ENCODE data around the gene DIAPH1.

Gene DIAPH1

GRCh38 chr5:141633871-141634561 is 15.2 kb upstream of the DIAPH1 start:
- no peak overlapping the region for H3K27ac ChIP-seq (ENCODE audit: insufficient read depth, low read depth, low read length, poor library complexity, severe bottlenecking)
- H3K36me3 ChIP-seq (ENCODE audit: control insufficient read depth, insufficient read depth, low read length), result no peaks in the 10 kb centered on the region
- 91 to 95% methylated on average over 4 of the region's 5 CpGs for WGBS, 2 experiments
- no peak overlapping the region for H3K4me3 ChIP-seq (ENCODE audit: insufficient read depth, low read depth, low read length)
- H3K27me3 ChIP-seq (ENCODE audit: control insufficient read depth, insufficient read depth, low read length, poor library complexity, severe bottlenecking), result peaks cover 21% of the 10 kb centered on the region
- peaks cover 4% of the 10 kb centered on the region for H3K4me1 ChIP-seq (ENCODE audit: control insufficient read depth, insufficient read depth, low read length)
- H3K9me3 ChIP-seq (ENCODE audit: control insufficient read depth, low read length), result no peaks in the 10 kb centered on the region

GRCh38 chr5:141632650-141633049 is 13.8 kb upstream of the DIAPH1 start:
- peaks cover 10% of the 10 kb centered on the region for H3K36me3 ChIP-seq (ENCODE audit: control insufficient read depth, insufficient read depth, low read length)

GRCh38 chr5:141630570-141631140 is 11.9 kb upstream of the DIAPH1 start:
- H3K27ac ChIP-seq (ENCODE audit: insufficient read depth, low read depth, low read length, poor library complexity, severe bottlenecking), result no peak overlapping the region
- H3K4me3 ChIP-seq (ENCODE audit: insufficient read depth, low read depth, low read length), result no peak overlapping the region
- peaks cover 3% of the 10 kb centered on the region for H3K4me1 ChIP-seq (ENCODE audit: control insufficient read depth, insufficient read depth, low read length)
- H3K9me3 ChIP-seq (ENCODE audit: control insufficient read depth, low read length), result no peaks in the 10 kb centered on the region
- peaks cover 10% of the 10 kb centered on the region for H3K36me3 ChIP-seq (ENCODE audit: control insufficient read depth, insufficient read depth, low read length)
- no peaks in the 10 kb centered on the region for H3K27me3 ChIP-seq (ENCODE audit: control insufficient read depth, insufficient read depth, low read length, poor library complexity, severe bottlenecking)
- 94 to 98% methylated on average over 3 to 5 of the region's 5 CpGs for WGBS, 2 experiments

More at GRCh38 chr5:141632650-141633049, 13.8 kb upstream of the DIAPH1 start:
- peaks cover 4% of the 10 kb centered on the region for H3K4me1 ChIP-seq (ENCODE audit: control insufficient read depth, insufficient read depth, low read length)
- no peak overlapping the region for H3K4me3 ChIP-seq (ENCODE audit: insufficient read depth, low read depth, low read length)
- H3K27ac ChIP-seq (ENCODE audit: insufficient read depth, low read depth, low read length, poor library complexity, severe bottlenecking), result no peak overlapping the region
- no peaks in the 10 kb centered on the region for H3K9me3 ChIP-seq (ENCODE audit: control insufficient read depth, low read length)
- peaks cover 8% of the 10 kb centered on the region for H3K27me3 ChIP-seq (ENCODE audit: control insufficient read depth, insufficient read depth, low read length, poor library complexity, severe bottlenecking)
- WGBS, 2 experiments, result 86 to 97% methylated on average over 1 to 2 of the region's 2 CpGs

GRCh38 chr5:141628175-141628788 is 9.5 kb upstream of the DIAPH1 start:
- Histone ChIP-seq H3K27ac (ENCODE audit: insufficient read depth, low read depth, low read length, poor library complexity, severe bottlenecking) (no peak overlapping the region), H3K9me3 (ENCODE audit: control insufficient read depth, low read length) (no peaks in the 10 kb centered on the region), H3K4me1 (ENCODE audit: control insufficient read depth, insufficient read depth, low read length) (no peaks in the 10 kb centered on the region), H3K36me3 (ENCODE audit: control insufficient read depth, insufficient read depth, low read length) (peaks cover 13% of the 10 kb centered on the region), H3K4me3 (ENCODE audit: insufficient read depth, low read depth, low read length) (no peak overlapping the region), H3K27me3 (ENCODE audit: control insufficient read depth, insufficient read depth, low read length, poor library complexity, severe bottlenecking) (no peaks in the 10 kb centered on the region)
- 94% methylated on average over 6 of the region's 6 CpGs for WGBS, 2 experiments

GRCh38 chr5:141623611-141624010 is 4.8 kb upstream of the DIAPH1 start:
- Histone ChIP-seq H3K27me3 (ENCODE audit: control insufficient read depth, insufficient read depth, low read length, poor library complexity, severe bottlenecking) (no peaks in the 10 kb centered on the region), H3K9me3 (ENCODE audit: control insufficient read depth, low read length) (no peaks in the 10 kb centered on the region), H3K36me3 (ENCODE audit: control insufficient read depth, insufficient read depth, low read length) (peaks cover 11% of the 10 kb centered on the region), H3K4me1 (ENCODE audit: control insufficient read depth, insufficient read depth, low read length) (no peaks in the 10 kb centered on the region), H3K4me3 (ENCODE audit: insufficient read depth, low read depth, low read length) (no peak overlapping the region), H3K27ac (ENCODE audit: insufficient read depth, low read depth, low read length, poor library complexity, severe bottlenecking) (no peak overlapping the region)
- 86 to 89% methylated on average over 5 of the region's 5 CpGs for WGBS, 2 experiments

GRCh38 chr5:141623186-141623585 is 4.4 kb upstream of the DIAPH1 start:
- Histone ChIP-seq H3K4me3 (ENCODE audit: insufficient read depth, low read depth, low read length) (no peak overlapping the region), H3K27me3 (ENCODE audit: control insufficient read depth, insufficient read depth, low read length, poor library complexity, severe bottlenecking) (no peaks in the 10 kb centered on the region), H3K9me3 (ENCODE audit: control insufficient read depth, low read length) (no peaks in the 10 kb centered on the region), H3K36me3 (ENCODE audit: control insufficient read depth, insufficient read depth, low read length) (peaks cover 7% of the 10 kb centered on the region), H3K27ac (ENCODE audit: insufficient read depth, low read depth, low read length, poor library complexity, severe bottlenecking) (no peak overlapping the region), H3K4me1 (ENCODE audit: control insufficient read depth, insufficient read depth, low read length) (no peaks in the 10 kb centered on the region)

GRCh38 chr5:141618030-141618803 is 583 bp downstream of the DIAPH1 start:
- Histone ChIP-seq H3K36me3 (ENCODE audit: control insufficient read depth, insufficient read depth, low read length) (no peaks in the 10 kb centered on the region), H3K9me3 (ENCODE audit: control insufficient read depth, low read length) (no peaks in the 10 kb centered on the region), H3K27me3 (ENCODE audit: control insufficient read depth, insufficient read depth, low read length, poor library complexity, severe bottlenecking) (no peaks in the 10 kb centered on the region), H3K4me1 (ENCODE audit: control insufficient read depth, insufficient read depth, low read length) (peaks cover 19% of the 10 kb centered on the region), H3K27ac (ENCODE audit: insufficient read depth, low read depth, low read length, poor library complexity, severe bottlenecking) (peak overlapping the region; percentile 66), H3K4me3 (ENCODE audit: insufficient read depth, low read depth, low read length) (peak overlapping the region; percentile 51)
- 0 to 1% methylated on average over 36 of the region's 36 CpGs for WGBS, 2 experiments

GRCh38 chr5:141617682-141618029 is 1.1 kb downstream of the DIAPH1 start:
- 24 to 43% methylated on average over 3 to 8 of the region's 9 CpGs for WGBS, 2 experiments
- H3K4me1 ChIP-seq (ENCODE audit: control insufficient read depth, insufficient read depth, low read length), result peaks cover 20% of the 10 kb centered on the region
- no peaks in the 10 kb centered on the region for H3K27me3 ChIP-seq (ENCODE audit: control insufficient read depth, insufficient read depth, low read length, poor library complexity, severe bottlenecking)
- H3K9me3 ChIP-seq (ENCODE audit: control insufficient read depth, low read length), result no peaks in the 10 kb centered on the region
- H3K4me3 ChIP-seq (ENCODE audit: insufficient read depth, low read depth, low read length), result peak overlapping the region; percentile 51
- no peak overlapping the region for H3K27ac ChIP-seq (ENCODE audit: insufficient read depth, low read depth, low read length, poor library complexity, severe bottlenecking)
- no peaks in the 10 kb centered on the region for H3K36me3 ChIP-seq (ENCODE audit: control insufficient read depth, insufficient read depth, low read length)

- peak overlapping the region; percentile 51 for H3K4me3 ChIP-seq (ENCODE audit: insufficient read depth, low read depth, low read length)
- H3K27me3 ChIP-seq (ENCODE audit: control insufficient read depth, insufficient read depth, low read length, poor library complexity, severe bottlenecking), result no peaks in the 10 kb centered on the region
- no peaks in the 10 kb centered on the region for H3K36me3 ChIP-seq (ENCODE audit: control insufficient read depth, insufficient read depth, low read length)
- no peak overlapping the region for H3K27ac ChIP-seq (ENCODE audit: insufficient read depth, low read depth, low read length, poor library complexity, severe bottlenecking)
- WGBS, 2 experiments, result 89% methylated on average over 2 of the region's 2 CpGs; no CpG with 5 or more reads in 1 of the 2 experiments
- H3K9me3 ChIP-seq (ENCODE audit: control insufficient read depth, low read length), result no peaks in the 10 kb centered on the region
- H3K4me1 ChIP-seq (ENCODE audit: control insufficient read depth, insufficient read depth, low read length), result peaks cover 20% of the 10 kb centered on the region
These were observed 1.7 kb downstream of the DIAPH1 start for GRCh38 chr5:141617128-141617527.

Data from ectodermal cell (in vitro differentiated cells).